Measurements from ENCODE around the gene C11orf16. TPM values are rescaled to one million over a fixed set of nuclear protein-coding genes. Genes with fewer than 3 reads are reported as not detected.
"Not testable (repeated sequence)": the region's sequence is repeated elsewhere in the genome, so short reads cannot be mapped to it uniquely, and the experiment has no call there.

The C11orf16 gene, protein sequence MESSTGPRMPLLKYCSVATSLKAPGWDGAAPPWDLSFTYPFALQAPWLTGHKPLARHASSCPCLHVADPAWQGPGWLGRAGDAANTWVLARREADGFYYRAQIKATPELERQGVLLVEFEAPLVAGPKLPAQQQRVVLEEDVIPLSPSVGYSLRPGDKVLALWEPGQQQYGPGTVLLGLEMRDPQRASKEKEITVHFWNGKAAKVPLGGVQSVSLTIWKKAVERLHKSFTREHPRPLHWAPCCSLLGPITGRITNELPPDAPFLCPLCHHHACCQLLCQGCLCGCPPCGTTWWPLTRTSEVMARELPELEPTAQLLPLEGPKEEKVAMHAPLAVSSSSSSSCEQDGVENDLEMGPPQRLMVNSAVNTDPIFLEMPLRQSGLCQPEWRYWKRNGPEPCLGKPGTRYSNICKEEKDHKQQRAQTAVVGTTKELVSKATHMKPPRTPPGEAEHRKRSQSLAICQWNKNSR
- under 1 TPM; 0.47 to 0.56 (median 0.56) TPM for polyA plus RNA-seq (ENCODE audit: insufficient read length in 3 of 3)
- long read RNA-seq, donor 1 = 0 reads
- long read RNA-seq, donor 2 = 0 reads
- long read RNA-seq, donor 3, partial matches to known transcripts = 0 of 1 reads
- long read RNA-seq, donor 3, other reads (novel, unspliced or antisense) = 0 of 1 reads
- long read RNA-seq, donor 4 = 0 reads
- long read RNA-seq, donor 5 = 0 reads
- long read RNA-seq, donor 6 = 0 reads
- long read RNA-seq, donor 7, partial matches to known transcripts = 9 of 9 reads
- long read RNA-seq, donor 7, other reads (novel, unspliced or antisense) = 0 of 9 reads
- long read RNA-seq, donor 8, partial matches to known transcripts = 0 of 1 reads
- long read RNA-seq, donor 8, other reads (novel, unspliced or antisense) = 0 of 1 reads
- long read RNA-seq, donor 9 = 0 reads
- long read RNA-seq, donor 10 = 0 reads
- long read RNA-seq, donor 11, partial matches to known transcripts = 0 of 1 reads
- long read RNA-seq, donor 11, other reads (novel, unspliced or antisense) = 0 of 1 reads
- long read RNA-seq, donor 12, partial matches to known transcripts = 11 of 11 reads
- long read RNA-seq, donor 12, other reads (novel, unspliced or antisense) = 0 of 11 reads
- long read RNA-seq, donor 13 = 0 reads
- long read RNA-seq, donor 14 = 0 reads
- long read RNA-seq, donor 15 = 0 reads
- long read RNA-seq, donor 16 = 0 reads

DNA sequence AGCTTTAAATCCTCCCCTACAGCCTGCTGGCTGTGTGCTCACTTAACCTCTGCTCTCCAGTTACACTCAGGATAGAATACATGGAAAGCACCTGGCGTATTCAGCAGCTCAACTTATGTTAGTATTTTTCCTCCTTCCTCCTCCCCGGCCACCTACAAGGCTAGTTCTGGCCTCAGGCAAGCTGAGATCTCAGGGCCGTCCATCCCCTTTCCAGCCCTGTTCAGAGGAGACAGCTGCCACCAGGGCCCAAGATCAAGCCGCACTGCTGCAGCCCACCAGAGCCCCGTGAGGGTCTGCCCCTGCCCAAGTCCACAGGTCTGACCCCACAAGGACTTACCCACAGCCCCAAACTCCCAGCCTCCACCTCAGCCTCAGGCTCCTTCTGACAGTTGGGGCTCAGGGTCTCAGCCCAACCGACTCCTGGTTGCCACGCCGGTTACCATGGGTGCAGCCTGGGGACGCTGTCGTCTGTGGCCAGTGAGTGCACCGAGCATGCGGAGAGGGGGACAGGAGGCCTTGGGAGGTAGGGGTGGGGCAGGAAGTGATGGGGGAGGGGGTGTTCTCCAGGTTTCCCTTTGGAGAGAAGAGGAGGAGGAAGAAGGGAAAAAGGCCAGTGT lies at the start of gene C11orf16:
Gene C11orf16 (minus strand): TSS at position 384 of the 617 bp plus-strand sequence. CDS start 639 bp downstream, outside the sequence.
- DNase-seq (ENCODE audit: extremely low read depth in 1 of 11, low read depth in 9 of 11, low spot score in 4 of 11) = no peak

DNA sequence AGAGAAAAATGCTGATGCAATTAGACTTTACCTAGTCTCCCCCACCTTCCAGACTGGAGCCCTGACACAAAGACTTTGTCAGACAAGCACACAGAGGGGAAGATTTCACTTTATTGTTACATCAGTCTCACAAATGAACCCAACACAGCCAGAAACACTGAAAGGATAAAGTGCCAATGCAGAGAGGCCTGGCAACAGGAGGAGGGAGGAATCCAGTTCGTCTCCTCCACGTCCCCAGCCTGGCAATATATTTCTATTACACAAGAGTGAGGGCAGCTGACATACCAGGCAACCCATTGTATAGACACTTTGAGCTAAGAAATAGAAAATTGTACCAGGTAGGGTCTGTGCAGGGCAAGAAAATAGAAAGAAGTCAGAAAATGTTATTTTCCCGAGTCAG lies 47.7 kb upstream of the C11orf16 start:
- DNase-seq (ENCODE audit: extremely low read depth in 1 of 11, low read depth in 9 of 11, low spot score in 4 of 11) = no peak

DNA sequence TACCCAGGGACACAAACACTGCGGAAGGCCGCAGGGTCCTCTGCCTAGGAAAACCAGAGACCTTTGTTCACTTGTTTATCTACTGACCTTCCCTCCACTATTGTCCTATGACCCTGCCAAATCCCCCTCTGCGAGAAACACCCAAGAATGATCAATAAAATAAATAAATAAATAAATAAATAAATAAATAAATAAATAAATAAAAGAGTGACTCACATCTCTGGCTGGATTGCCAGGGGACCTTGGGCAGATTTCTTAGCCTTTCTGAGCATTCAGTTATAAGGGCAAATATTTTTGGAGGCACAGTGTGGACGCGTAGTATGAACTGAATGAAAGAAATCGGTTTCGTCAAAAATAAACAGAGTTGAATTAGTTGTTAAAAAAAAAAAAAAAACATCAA lies 46.6 kb upstream of the C11orf16 start:
- not testable (repeated sequence) for DNase-seq (ENCODE audit: extremely low read depth in 1 of 11, low read depth in 9 of 11, low spot score in 4 of 11)

DNA sequence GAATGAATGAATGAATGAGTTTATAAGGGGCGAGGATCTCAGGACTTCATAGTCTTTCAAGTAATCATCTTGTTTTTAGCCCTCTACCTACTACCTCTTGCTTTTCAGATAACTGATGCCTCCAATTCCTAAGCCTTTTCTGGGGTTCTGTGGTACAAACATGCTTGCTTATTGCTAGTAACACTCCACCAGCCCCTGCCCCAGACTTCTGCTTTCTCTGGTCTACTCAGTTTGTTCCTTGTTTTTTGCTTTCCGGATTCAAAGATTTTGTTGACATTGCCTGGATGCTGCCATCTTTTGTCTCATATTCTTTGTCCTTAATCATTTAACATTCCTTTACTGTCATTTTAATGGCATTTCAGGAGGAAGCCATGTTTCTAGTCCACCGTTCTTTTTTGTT lies 40.4 kb upstream of the C11orf16 start:
- DNase-seq (ENCODE audit: extremely low read depth in 1 of 11, low read depth in 9 of 11, low spot score in 4 of 11) = no peak

DNA sequence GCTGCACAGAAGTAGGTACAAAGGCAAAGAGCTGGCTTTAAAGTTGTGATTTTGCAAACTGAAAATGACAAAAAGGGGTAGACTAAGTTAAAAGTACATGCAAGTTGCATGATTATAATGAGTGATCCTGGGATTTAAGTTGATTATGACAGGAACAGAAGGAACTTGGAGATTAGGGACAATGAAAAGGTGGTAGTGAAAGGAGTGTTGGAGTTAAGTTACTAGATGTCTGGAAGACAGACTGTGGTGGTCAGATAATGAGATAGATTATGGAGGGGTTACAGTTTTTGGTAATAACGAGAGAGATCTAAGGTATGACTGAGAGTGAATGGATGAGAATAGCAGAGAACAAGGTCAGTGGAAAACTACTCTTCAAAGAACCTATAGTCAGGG lies 39.2 kb upstream of the C11orf16 start:
- DNase-seq (ENCODE audit: extremely low read depth in 1 of 11, low read depth in 9 of 11, low spot score in 4 of 11) = no peak

DNA sequence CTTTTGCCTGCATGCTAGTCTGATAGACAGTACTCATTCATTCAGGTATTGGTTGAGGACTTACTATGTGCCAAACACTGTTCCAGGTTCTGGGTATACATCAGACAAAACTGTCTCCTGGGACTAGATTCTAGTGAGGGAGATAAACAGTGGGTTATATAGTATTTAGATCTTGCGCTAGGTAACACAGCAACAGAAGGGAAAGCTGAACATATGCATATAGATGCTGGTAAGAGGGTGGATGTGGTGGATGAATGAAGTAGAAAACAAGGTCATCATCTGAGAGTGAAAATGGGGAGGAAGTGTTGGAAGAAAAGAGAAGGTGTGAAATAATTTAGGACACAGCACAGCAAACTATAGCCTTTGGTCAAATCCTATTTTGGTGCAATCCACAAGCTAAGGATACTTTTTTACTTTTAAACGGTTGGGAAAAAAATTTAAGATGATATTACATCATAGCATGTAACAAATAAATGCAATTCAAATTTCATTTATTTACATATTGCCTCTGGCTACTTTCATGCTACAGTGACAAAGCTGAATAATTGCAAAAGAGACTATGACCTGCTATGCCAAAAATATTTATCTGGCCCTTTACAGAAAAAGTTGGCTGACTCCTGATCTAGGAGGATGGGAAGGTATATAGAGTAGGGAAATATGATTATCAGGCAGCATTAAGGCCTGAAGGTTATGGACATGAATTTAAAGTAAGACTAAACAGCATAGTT lies 38.6 kb upstream of the C11orf16 start:
- DNase-seq (ENCODE audit: extremely low read depth in 1 of 11, low read depth in 9 of 11, low spot score in 4 of 11) = no peak

DNA sequence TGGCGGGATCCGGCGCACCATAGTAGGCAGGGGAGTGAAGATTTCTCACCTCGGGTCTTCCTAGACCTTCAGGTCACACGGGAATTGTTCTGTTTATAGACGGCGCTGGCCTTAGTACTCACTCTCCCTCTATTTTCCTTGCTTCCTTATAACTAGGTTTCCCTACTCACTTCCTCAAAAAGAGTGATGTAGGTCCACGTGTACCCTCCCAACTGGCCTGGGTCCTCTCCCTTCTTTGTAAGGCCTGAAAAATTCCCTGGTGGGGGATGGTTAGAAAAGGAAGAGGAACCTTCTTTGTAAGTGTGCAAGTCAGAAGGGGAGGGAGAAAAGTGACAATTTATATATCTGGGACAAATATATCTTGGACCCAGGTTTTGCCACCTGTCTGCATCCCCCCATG lies 34.4 kb upstream of the C11orf16 start:
- no peak for DNase-seq (ENCODE audit: extremely low read depth in 1 of 11, low read depth in 9 of 11, low spot score in 4 of 11)

DNA sequence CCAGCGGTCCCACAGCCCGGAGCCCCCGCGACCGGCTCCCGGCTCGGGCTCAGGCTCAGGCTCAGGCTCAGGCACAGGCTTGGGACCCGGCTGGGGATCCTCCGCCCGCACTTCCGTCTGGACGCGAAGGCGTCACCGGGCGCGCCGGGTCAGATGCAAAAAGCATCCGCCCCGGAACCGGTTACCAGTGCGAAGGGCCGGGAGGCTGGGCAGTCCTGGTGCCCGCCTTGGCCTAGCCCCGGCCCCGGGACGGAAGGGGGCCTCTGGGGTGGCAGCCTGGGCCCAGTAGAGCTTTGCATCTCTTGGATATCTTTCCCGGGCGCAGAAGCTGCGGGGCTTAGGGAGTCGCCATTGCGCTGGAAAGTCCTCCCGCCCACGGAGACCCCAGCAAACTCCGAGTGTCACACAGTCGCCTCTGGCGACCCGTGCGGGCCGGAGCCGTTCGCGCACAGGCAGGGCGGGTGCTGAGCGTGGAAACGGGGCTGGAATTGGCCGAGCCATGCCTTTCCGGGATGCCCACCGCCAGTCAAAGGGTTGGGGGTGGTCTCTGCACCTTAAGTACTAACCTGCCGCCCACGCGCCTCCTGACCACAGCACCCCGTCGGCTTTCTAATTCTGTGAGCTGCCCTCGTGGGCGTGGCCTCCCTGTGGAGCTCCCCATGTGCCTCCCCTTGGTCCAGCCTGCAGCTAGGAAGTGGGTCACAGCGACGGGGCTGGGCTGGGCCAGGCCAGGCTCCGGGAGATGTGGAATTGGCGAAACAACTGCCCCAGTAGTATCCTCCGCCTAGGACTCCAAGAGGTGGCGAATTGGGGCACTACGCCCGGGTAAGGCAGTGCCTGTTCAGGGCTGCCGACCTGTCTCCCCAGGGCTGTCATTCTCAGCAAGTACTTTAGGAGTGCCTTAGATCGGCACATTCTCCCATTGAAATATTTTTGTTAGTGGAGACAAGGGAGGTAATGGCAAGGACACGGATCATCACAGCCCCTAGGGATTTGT lies 31.9 kb upstream of the C11orf16 start, which contains the start of gene TMEM9B:
Gene TMEM9B (minus strand): TSS at position 119 of the 997 bp plus-strand sequence. CDS start 129 bp downstream, outside the sequence.
- DNase-seq (ENCODE audit: extremely low read depth in 1 of 11, low read depth in 9 of 11, low spot score in 4 of 11) = peak; percentile 70 to 89 (median 81)

DNA sequence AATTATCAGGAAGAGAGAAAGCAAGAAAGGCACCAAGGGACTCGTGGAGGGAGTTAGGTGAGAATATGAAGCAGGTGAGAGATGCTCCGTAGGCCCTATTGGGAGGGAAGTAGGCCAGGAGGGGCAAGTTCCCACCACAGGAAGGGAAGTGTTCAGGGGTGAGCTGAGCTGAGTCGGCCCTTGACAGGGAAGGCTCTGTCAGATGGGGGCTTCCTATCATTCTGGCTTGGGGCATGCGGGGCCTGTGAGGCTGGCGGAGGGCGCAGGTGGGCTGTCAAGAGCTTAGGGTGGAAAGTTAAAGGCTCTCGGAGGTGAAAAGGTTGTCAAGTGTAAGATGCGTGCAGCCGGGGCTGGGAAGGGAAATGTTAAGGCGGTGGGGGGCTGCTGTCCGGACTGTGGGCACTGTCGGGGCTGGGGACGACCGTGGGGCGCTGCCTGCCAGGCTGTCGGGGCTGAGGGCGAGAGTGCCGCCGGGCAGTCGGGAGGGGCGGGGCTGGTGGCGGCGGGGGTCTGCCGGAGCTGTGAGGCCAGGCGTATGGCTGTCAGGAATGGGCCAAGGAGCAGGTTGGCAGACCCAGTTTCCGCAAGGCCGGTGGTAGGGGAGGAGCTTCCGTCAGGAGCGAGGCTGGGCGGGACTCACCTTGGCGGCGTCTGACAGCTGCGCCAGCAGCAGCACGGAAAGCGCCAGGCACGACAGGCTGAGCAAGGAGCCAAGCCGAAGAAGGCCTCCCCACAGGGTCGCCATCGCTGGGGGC lies 31.0 kb upstream of the C11orf16 start:
- DNase-seq (ENCODE audit: extremely low read depth in 1 of 11, low read depth in 9 of 11, low spot score in 4 of 11) = peak in 8 of 11 donors; percentile 50 to 77 (median 70)

DNA sequence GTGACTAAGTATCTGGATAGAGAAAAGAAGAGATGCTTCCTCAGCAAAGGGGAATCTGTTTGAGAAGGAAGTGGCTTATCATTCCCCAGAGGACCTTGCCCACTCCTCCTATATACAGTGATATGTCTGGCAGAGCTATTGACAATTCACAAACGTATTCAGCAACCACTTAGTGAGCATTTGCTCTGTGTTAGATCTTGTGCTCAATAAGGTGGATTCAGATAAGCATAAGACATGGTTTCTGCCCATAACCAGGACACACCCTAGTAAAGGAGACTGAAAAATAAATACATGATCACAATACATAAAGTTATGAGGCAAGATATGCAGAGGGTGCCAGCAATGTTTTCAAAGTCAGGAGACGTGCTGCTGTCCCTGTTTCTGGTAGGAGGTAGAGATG lies 30.1 kb upstream of the C11orf16 start:
- DNase-seq (ENCODE audit: extremely low read depth in 1 of 11, low read depth in 9 of 11, low spot score in 4 of 11) = no peak

DNA sequence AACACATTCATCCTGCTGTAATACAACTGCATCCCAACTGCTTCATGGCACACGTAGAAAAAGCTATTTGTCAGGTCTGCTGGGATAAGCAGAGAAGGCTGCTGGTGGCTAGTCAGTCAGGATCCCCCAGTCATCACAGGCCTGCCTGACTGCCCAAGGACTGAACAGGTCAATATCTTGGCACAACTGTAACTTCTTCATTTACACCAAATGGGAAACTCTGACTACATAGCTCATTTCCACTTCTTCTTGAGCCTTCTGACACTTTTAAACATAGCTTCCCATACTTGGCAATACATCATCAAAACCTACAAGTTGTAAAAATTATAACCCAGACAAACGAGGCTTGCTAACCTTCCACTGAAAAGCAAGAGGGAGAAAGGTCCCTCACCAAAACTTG lies 28.7 kb upstream of the C11orf16 start:
- DNase-seq (ENCODE audit: extremely low read depth in 1 of 11, low read depth in 9 of 11, low spot score in 4 of 11) = no peak

DNA sequence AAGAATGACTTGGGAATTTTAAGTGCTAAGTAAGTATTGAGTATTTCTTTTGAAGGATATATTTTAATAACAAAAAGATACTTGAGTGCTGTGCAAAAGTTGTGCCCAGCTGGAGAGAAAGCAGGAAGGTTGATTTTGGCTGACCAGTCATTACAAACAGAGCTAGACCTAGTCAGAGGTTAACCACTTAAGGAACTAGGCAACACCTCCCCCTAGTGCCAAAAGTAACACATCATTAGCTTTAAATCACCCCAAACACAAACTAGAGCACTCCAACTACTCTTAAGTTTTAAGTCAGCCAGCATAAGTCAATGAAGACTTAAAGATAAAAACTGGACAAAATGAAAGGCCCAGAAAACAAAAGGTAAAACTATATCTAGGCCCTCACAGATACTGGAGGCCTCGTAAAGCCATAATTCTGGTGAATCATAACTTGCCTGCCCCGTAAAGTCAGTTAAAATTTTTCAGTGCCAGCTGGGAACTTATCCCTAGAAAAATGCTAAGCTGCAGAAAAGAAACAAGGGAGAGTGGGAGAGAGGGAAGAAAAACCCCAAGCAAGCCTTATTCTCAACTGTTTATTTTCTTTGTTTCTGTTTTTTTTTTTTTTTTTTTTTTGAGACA lies 26.9 kb upstream of the C11orf16 start:
- DNase-seq (ENCODE audit: extremely low read depth in 1 of 11, low read depth in 9 of 11, low spot score in 4 of 11) = peak in 10 of 11 donors; percentile 42 to 78 (median 60)

DNA sequence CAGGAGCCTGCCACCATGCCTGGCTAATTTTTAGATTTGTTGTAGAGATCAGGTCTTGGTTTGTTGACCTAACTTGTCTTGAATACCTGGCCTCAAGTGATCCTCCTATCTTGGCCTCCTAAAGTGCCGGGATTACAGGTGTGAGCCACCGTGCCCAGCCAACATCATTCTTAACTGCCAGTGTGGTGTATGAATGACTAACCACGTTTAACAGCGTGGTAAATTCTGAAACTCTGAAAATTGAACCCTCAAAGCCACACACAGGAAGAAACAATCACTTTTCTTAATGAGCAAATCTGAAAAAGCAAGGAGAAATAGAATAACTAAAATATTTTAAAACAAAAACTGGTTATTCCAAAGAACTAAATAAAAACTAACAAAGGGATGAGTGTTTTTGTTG lies 24.1 kb upstream of the C11orf16 start:
- no peak for DNase-seq (ENCODE audit: extremely low read depth in 1 of 11, low read depth in 9 of 11, low spot score in 4 of 11)

DNA sequence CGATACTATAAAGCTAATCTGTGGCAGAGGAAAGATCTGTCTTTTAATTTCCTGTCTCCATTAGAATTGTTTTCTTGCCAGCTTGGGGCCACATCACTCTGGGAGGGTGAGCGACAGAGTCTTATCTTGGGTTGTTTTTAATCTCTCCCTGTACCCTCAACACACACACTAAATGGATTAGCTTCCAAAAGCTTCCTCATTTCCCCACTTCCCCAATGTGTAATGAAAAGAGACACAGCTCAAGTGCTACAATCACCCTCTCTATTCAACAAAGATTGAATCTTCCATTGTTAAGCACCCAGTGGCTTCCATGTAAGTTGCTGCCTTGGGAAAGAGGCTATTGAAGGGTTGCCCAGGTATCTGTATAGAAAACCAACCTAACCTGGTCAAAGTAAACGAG lies 16.1 kb upstream of the C11orf16 start:
- no peak for DNase-seq (ENCODE audit: extremely low read depth in 1 of 11, low read depth in 9 of 11, low spot score in 4 of 11)

DNA sequence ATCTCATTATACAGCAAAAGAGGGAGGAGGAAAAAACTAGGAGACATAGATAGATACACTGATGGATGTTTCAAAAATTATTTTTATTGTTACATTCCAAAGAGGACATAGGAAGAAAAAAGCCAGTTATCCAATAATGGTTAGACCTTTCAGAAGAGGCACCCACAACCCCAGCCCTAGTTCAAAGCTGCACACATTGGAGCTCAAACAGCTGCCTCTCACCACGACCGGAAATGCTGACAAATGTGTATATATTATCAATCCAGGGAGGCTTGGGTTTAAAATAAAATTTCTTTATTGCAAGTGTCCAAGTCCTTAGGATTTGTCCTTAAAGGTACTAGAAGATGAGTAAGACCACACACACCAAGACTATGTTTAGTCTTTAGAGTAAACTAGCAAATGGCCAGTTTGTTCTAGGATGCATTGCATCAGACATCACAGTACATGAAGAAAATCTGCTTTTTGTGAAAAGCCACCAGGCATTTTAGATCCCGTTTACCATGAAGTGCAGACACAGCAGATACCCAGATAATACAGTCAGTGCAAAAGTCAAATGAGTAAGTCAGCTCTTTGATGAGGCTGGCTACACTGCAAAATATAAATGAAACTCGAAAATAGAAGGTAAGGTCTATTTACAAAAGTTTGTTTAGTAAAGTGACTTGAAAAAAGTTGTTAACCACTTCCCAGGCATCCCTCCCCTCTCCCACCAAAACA lies 14.6 kb upstream of the C11orf16 start:
- DNase-seq (ENCODE audit: extremely low read depth in 1 of 11, low read depth in 9 of 11, low spot score in 4 of 11) = no peak
